ENCODE data around the gene RPS6KA5. TPM values are rescaled to one million over a fixed set of nuclear protein-coding genes. Genes with fewer than 3 reads are reported as not detected.

The RPS6KA5 gene
- total RNA-seq, 4 donors from 2014 or later: 4.6 to 7.3 (median 5.0) TPM

DNA sequence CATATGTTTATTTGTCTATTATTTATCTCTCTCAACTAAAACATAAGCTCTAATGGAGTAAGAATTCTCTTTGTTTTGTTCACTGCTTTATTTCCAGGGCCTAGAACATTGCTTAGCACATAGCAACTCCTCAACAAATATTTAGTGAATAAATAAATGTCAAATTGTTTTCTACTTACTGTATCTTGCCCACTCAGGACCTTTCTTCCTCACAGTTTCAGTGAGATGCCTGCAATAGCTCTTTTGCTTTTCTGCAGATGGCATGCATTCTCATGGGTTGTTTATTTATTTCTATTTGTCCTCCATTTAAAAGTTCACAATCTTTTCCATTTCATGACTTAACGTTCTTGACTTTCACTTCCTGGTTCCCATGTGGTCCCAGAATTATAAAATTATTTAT lies 149.3 kb downstream of the RPS6KA5 start:
- TF ChIP-seq CTCF (IDR thresholded peaks at IDR 0.05; ENCODE audit: low read depth): no peak

- TF ChIP-seq CTCF (IDR thresholded peaks at IDR 0.05; ENCODE audit: low read depth): no peak
These were observed 153.3 kb downstream of the RPS6KA5 start for GRCh38 chr14:90907178-90907577.

- TF ChIP-seq CTCF (IDR thresholded peaks at IDR 0.05; ENCODE audit: low read depth): no peak
These were observed 154.9 kb downstream of the RPS6KA5 start for GRCh38 chr14:90905531-90905930.

DNA sequence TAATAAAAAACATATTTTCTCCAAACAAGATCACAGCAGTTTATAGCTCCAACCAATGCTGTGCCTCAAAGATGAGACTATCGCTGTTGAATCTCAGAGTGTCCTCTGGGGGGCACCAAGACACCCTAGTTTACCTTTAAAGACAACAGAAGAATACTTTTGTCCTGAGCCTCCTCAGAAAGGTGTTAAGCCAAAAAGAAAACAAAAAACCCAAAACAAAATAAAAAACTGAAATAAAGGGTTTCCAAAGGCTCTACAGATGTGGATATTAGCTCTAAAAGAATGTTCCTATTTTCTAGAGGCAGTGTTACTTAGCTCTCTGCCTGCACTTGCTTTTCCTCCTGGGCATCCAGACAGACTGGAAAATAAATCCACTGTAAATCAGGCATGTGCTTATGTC lies 157.3 kb downstream of the RPS6KA5 start:
- no peak for TF ChIP-seq CTCF (IDR thresholded peaks at IDR 0.05; ENCODE audit: low read depth)

DNA sequence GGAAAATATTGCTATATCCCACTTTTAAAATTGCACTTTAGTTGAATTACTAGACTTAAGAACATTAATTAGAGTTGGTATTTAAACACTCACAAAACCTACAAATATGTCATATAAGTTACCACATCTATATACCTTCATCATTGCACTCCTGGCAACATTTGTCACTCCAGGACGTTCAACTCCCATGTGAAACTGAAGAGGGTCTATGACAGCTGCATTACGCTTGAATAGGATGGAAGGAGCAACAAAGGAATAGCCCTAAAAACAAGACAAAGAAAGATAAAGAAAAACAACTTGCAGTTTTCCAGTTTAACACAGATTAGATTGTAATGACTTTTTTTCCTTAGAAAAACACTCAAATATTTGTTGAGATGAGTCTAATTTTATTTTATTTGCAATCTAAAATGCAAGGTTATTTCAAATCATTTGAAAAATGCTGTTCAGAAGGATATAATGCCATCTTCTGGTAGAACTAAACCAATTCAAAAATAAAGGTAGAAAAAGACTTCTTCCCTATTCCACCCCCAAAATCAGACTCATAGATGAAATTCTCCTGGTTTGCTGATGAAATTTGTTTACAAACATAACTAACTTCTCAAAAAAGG lies 159.9 kb downstream of the RPS6KA5 start:
- TF ChIP-seq CTCF (IDR thresholded peaks at IDR 0.05; ENCODE audit: low read depth): no peak

- no peak for TF ChIP-seq CTCF (IDR thresholded peaks at IDR 0.05; ENCODE audit: low read depth)
These were observed 163.4 kb downstream of the RPS6KA5 start for GRCh38 chr14:90897022-90897421.

GRCh38 chr14:90894241-90894640 lies 166.2 kb downstream of the RPS6KA5 start:
- TF ChIP-seq CTCF (IDR thresholded peaks at IDR 0.05; ENCODE audit: low read depth): no peak

Data from subcutaneous adipose tissue (tissue), 4 donors.